ENCODE data around the gene ELOVL1.
"Not testable (repeated sequence)": the region's sequence is repeated elsewhere in the genome, so short reads cannot be mapped to it uniquely, and the experiment has no call there.

Gene ELOVL1

DNA sequence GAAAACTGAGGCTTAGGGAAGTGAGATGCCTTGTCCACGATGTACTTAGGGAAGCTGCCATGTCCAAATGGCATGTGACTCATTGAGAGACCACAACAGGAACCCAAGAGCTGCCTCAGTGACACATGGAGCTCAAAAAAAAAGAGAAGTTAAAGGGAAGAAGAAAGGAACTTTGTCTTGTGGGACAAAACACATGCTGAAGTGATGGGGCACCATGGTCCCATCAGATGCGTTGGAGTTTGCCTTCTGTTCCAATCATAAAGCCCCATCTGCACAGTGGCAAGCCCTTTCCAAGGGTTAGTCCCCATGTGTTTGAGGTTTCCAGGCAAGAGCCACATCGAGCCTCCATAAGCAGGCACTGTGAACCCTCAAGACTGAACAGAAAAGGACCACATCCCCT lies 13.8 kb upstream of the ELOVL1 start:
- TF ChIP-seq, protein P1, sequence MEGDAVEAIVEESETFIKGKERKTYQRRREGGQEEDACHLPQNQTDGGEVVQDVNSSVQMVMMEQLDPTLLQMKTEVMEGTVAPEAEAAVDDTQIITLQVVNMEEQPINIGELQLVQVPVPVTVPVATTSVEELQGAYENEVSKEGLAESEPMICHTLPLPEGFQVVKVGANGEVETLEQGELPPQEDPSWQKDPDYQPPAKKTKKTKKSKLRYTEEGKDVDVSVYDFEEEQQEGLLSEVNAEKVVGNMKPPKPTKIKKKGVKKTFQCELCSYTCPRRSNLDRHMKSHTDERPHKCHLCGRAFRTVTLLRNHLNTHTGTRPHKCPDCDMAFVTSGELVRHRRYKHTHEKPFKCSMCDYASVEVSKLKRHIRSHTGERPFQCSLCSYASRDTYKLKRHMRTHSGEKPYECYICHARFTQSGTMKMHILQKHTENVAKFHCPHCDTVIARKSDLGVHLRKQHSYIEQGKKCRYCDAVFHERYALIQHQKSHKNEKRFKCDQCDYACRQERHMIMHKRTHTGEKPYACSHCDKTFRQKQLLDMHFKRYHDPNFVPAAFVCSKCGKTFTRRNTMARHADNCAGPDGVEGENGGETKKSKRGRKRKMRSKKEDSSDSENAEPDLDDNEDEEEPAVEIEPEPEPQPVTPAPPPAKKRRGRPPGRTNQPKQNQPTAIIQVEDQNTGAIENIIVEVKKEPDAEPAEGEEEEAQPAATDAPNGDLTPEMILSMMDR (conservative IDR thresholded peaks at IDR 0.05) = no peak
- no peak for TF ChIP-seq ZFX (IDR thresholded peaks at IDR 0.05)
- H3K27ac ChIP-seq = no peak overlapping the region

DNA sequence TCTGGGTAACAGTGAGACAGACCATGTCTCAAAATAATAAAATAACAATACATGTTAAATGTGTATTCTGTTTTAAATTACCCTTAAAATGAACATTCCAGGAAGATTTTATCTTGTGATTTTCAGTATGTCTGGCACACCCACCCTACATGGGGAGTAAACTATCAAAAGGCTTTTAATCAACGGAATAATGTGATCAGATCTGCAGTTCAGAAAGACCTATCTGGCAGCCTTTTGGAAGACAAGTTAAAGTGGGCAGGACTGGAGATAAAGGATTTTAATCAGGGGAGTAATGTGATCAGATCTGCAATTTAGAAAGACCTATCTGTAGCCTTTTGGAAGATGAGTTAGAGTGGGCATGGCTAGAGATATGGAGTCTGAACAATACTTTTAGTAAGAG lies 11.7 kb upstream of the ELOVL1 start:
- TF ChIP-seq, protein P1 (conservative IDR thresholded peaks at IDR 0.05) = no peak
- no peak for TF ChIP-seq ZFX (IDR thresholded peaks at IDR 0.05)
- H3K27ac ChIP-seq = no peak overlapping the region

DNA sequence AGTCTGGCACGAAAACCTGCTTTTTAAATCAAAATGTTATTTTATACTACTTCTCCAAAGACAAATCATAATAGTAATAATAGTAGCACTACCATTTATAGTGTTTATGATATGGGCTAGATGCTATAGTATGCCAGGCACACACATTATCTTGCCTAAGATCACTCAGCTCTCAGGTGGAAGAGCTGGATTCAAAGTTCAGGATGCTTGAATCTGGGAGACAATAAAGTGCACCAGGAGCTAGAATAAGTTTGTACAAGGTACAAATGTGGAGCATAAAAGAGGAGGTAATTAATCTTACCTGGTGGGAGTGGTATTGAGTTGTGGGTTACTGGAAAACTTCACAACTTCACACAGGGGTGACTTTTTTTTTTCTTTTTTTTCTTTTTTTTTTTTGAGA lies 10.0 kb upstream of the ELOVL1 start:
- H3K27ac ChIP-seq = no peak overlapping the region
- TF ChIP-seq, protein P1 (conservative IDR thresholded peaks at IDR 0.05) = no peak
- TF ChIP-seq ZFX (IDR thresholded peaks at IDR 0.05) = no peak

DNA sequence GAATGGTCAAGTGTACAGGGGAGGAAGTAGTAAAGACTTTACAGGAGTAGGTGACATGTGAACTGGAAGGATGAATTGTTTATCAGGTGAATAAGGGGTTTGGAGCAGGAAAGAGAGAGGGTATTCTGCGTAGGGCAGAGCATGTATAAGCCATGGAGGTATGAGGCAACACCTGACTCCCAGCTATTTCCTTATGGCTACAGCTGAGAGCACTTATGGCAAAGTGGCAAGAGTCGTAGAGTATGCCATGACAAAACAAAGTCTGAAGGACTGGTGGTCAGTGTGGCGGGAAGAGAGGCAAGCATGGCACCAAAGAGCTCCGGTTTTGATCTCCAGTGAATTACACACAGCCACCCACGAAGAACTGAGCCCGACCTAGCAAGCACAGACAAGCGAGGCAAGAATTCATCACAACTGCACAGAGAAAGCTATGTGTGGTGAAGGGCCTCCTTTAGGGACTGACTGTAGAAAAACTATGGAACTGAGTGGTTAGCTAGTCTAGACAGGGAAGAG lies 9.0 kb upstream of the ELOVL1 start:
- TF ChIP-seq ZFX (IDR thresholded peaks at IDR 0.05) = no peak
- TF ChIP-seq, protein P1 (conservative IDR thresholded peaks at IDR 0.05) = no peak
- H3K27ac ChIP-seq = no peak overlapping the region

DNA sequence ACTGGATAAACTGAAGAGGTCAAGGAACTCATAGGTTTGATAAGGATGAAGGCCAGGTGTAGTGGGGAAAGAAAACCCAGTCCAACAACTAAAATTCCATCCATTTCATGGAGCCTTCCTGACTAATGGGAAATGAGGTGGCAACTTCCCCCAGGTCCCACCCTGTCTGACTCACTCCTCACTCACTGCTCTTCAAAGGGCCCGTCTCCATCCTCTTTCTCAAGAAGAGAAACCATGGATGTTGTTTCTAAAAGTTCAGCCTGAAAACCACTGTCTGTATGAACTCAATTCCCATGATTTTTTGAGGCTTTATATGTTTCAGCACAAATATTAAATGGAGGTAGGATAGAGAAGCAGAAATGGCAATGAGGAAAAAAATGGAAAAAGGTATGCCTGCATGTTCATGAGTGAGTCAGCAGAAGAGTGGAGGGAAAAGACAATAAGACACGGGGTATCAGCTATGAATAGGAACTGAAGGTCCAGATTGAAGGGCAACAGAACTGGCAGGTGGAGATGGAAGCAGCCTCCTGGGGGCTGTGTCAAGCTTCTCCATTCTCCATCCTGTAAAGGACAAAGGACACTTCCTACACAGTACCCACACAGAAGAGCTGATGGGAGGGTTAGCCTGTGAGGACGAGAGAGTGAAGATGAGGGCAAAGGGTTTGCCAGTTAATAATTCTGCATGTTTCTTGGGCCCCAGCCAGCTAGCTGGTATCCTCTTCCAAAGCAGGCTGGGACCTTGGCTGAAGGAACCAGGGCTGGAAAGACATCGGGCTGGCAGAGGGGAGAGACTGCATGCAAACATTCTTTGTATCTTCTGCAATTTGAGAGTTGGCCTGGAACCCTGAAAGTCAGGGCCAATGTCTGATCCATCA lies 5.5 kb upstream of the ELOVL1 start:
- H3K27ac ChIP-seq = no peak overlapping the region
- TF ChIP-seq, protein P1 (conservative IDR thresholded peaks at IDR 0.05) = no peak
- TF ChIP-seq ZFX (IDR thresholded peaks at IDR 0.05) = no peak

DNA sequence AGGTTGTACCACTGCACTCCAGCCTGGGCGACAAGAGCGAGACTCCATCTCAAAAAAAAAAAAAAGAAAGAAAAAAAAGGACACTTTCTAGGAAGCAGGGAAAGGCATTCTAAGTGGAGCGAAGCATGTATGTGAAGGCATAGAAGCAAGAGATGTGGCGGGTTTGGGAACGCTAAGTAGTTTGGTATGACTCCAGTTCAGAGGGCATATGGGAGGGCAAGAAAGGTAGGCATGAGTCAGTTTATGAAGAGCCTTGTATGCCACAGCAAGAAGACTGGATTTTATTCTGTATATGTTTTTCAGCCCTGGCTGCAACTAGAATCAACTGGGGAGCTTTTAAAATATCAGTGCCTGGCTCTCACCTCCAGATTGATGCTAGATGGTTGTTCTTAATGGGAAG lies 4.4 kb upstream of the ELOVL1 start:
- no peak overlapping the region for H3K27ac ChIP-seq
- no peak for TF ChIP-seq ZFX (IDR thresholded peaks at IDR 0.05)
- TF ChIP-seq, protein P1 (conservative IDR thresholded peaks at IDR 0.05) = no peak

DNA sequence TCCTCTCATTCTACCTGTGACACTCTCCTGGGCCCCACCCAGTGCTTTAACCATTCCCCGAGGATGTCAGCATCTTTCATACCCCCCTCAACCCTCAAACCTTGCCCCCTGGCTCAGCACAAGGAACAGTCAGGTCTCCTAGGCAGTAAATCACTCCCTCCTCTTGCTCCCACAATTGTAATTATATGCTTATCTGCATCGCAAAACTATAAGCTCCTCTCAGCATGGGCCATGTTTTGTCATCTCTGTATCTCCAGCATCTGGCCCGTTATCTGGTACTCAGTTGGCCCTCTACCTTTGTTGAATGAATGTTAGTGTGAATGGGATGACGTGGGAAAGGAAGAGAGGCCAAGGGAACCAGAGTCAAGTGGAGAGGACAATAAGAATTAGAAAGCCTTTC lies 2.8 kb upstream of the ELOVL1 start:
- no peak overlapping the region for H3K27ac ChIP-seq
- TF ChIP-seq, protein P1 (conservative IDR thresholded peaks at IDR 0.05) = no peak
- TF ChIP-seq ZFX (IDR thresholded peaks at IDR 0.05) = no peak

DNA sequence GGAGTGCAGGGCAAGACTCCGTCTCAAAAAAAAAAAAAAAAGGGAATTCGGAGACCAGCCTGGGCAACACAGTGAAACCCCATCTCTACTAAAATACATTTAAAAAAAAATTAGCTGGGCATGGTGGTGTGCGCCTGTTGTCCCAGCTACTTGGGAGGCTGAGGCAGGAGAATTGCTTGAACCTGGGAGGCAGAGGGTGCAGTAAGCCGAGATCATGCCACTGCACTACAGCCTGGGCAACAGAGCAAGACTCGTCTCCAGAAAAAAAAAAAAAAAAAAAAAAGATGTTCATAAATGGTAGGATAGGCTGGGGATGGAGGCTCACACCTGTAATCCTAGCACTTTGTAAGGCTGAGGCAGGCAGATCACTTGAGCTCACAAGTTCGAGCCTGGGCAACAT lies 2.0 kb upstream of the ELOVL1 start:
- not testable (repeated sequence) for H3K27ac ChIP-seq

Measured in C4-2B (cell line).